Panc1 (cell line): ENCODE measurements around the gene CIAO2B. TPM values are rescaled to one million over a fixed set of nuclear protein-coding genes. Genes with fewer than 3 reads are reported as not detected.
A peak's percentile ranks its signal among the peaks of the same experiment; 100 is the strongest.

Experiments used
- ATAC-seq: fragments of 200-7000 bp; cut with Tn5 transposase; 2 replicates; pipeline ENCODE4 v1.9.1; 2020; ENCODE audit warnings: mild to moderate bottlenecking, moderate library complexity
- BruUV-seq: library from RNA; stranded (reverse); fragments of 400-500 nt; replicated peaks from 2 replicates; lab custom pipeline; 2021; lab: Mats Ljungman, UMichigan
- CTCF ChIA-PET: fragments of 300-600 bp; sonication (Branson Sonifier 250); formaldehyde crosslinking; loops from one replicate; lab custom pipeline; 2022; ENCODE audit warnings: antibody characterized with exemption; lab: Charles Lee
- POLR2A ChIA-PET: fragments of 300-600 bp; sonication (Branson Sonifier 250); formaldehyde crosslinking; loops from one replicate; lab custom pipeline; 2022; ENCODE audit warnings: antibody characterized with exemption; lab: Charles Lee
- DNase-seq: peaks from one replicate; pipeline ENCODE4 v3.0.0-alpha.2; 2010; ENCODE audit warnings: low read depth, low spot score
- H3K27ac ChIP-seq: 2 replicates; pipeline ENCODE4 v1.5.1; 2011; ENCODE audit warnings: mild to moderate bottlenecking, low read length, inconsistent platforms
- H3K27me3 ChIP-seq: fragments of 200-500 bp; sonication (Bioruptor generic); 2 replicates; pipeline ENCODE4 v1.6.0; 2014; ENCODE audit warnings: low read length, inconsistent platforms; ENCODE audit not compliant: control insufficient read depth, insufficient read depth
- H3K36me3 ChIP-seq: fragments of 200-500 bp; sonication (Bioruptor generic); 2 replicates; pipeline ENCODE4 v1.5.1; 2014; ENCODE audit warnings: inconsistent platforms, mild to moderate bottlenecking, low read length, moderate library complexity; ENCODE audit not compliant: control insufficient read depth, insufficient read depth
- H3K4me1 ChIP-seq: 2 replicates; pipeline ENCODE4 v1.5.1; 2011; ENCODE audit warnings: inconsistent platforms, mild to moderate bottlenecking, low read length, moderate library complexity; ENCODE audit not compliant: control insufficient read depth, insufficient read depth
- H3K4me3 ChIP-seq, 2 experiments: 2 replicates each; pipeline ENCODE4 v1.5.1; 2011 to 2012; ENCODE audit warnings: low read depth in 2 of 2, low read length in 2 of 2, mild to moderate bottlenecking in 2 of 2, inconsistent platforms in 1 of 2, moderate library complexity in 1 of 2
- H3K9me3 ChIP-seq: fragments of 200-500 bp; sonication (Bioruptor generic); 2 replicates; pipeline ENCODE4 v1.5.1; 2014; ENCODE audit warnings: low read depth, mild to moderate bottlenecking, inconsistent platforms, low read length, moderate library complexity; ENCODE audit not compliant: control insufficient read depth, insufficient read depth
- CTCF ChIP-seq: fragments of 450-650 bp; IDR thresholded peaks from 2 replicates; pipeline ENCODE4 v1.5.1; 2017; ENCODE audit warnings: mild to moderate bottlenecking
- POLR2AphosphoS5 ChIP-seq: IDR thresholded peaks from 2 replicates; pipeline ENCODE4 v1.6.1; 2012; ENCODE audit warnings: mild to moderate bottlenecking, low read depth, low read length, moderate library complexity
- REST ChIP-seq, 2 experiments: IDR thresholded peaks; 2 replicates each; pipeline ENCODE4 v1.6.1; 2011 to 2012; ENCODE audit warnings: low read depth in 2 of 2, control low read depth in 1 of 2, low read length in 1 of 2, mild to moderate bottlenecking in 1 of 2, moderate library complexity in 1 of 2; ENCODE audit not compliant: insufficient read depth in 1 of 2
- SIN3A ChIP-seq: IDR thresholded peaks from 2 replicates; pipeline ENCODE4 v1.6.1; 2012; ENCODE audit warnings: low read depth, mild to moderate bottlenecking, low read length, moderate library complexity, borderline replicate concordance; ENCODE audit not compliant: insufficient read depth
- TCF7L2 ChIP-seq: IDR thresholded peaks from 2 replicates; pipeline ENCODE4 v1.6.1; 2011; ENCODE audit warnings: mild to moderate bottlenecking, low read depth, low read length, inconsistent platforms
- in situ Hi-C: cut with HindIII; loops from 2 replicates; pipeline ENCODE4 v1.10.0; 2016; ENCODE audit warnings: low sequenced_read_pairs, low pct_unique_long_range_greater_than_20kb
- intact Hi-C: fragments of 100-400 bp; cut with micrococcal nuclease; formaldehyde crosslinking; loops from one replicate; pipeline ENCODE4 v1.10.0; 2022; ENCODE audit not compliant: unreplicated experiment
- total RNA-seq: library from RNA; stranded (reverse); gene quantifications from one replicate; pipeline ENCODE4 v1.2.1, GENCODE V29; 2021; ENCODE audit not compliant: unreplicated experiment

The CIAO2B gene
- total RNA-seq, 1 experiment from 2014 or later, result 96.6 TPM

GRCh38 chr16:66911112-66911511, 23.1 kb downstream of the CIAO2B start:
- ATAC-seq (no peak), DNase-seq (no peak)
- Histone ChIP-seq H3K4me3 (no peak overlapping the region), H3K9me3 (no peaks in the 10 kb centered on the region), H3K4me1 (no peaks in the 10 kb centered on the region), H3K27me3 (no peaks in the 10 kb centered on the region), H3K27ac (no peak overlapping the region), H3K36me3 (no peaks in the 10 kb centered on the region)
- TF ChIP-seq CTCF, result no peak
- TF ChIP-seq TCF7L2, result no peak
- no peak for TF ChIP-seq REST (IDR thresholded peaks at IDR 0.05; ENCODE audit: insufficient read depth in 1 of 2, low read depth in 2 of 2, low read length in 1 of 2)
- no peak for TF ChIP-seq SIN3A
- no peak for TF ChIP-seq POLR2AphosphoS5
- in situ Hi-C loops (no loop called here), intact Hi-C loops (no loop called here)
- BruUV-seq, result no TSS peak
- POLR2A ChIA-PET, result no interaction called here
- CTCF ChIA-PET, result no interaction called here

- ATAC-seq, result peak; percentile 42; the same call in 1 of the 2 replicates
- intact Hi-C loops (no loop called here), in situ Hi-C loops (no loop called here)
- ChIA-PET POLR2A (no interaction called here), CTCF (interaction anchor here (0.6 to 1.2 kb wide), 2 partner anchors 15 to 18 kb away, joined by 3 to 4 read pairs; no protein-coding TSS in a partner anchor)
- TF ChIP-seq SIN3A, result no peak
- no peak for TF ChIP-seq POLR2AphosphoS5
- no peak for TF ChIP-seq TCF7L2
- TF ChIP-seq REST (IDR thresholded peaks at IDR 0.05; ENCODE audit: insufficient read depth in 1 of 2, low read depth in 2 of 2, low read length in 1 of 2), result no peak
- TF ChIP-seq CTCF, result no peak
- no TSS peak for BruUV-seq
- H3K9me3 ChIP-seq, result no peaks in the 10 kb centered on the region
- H3K27me3 ChIP-seq, result no peaks in the 10 kb centered on the region
- no peaks in the 10 kb centered on the region for H3K36me3 ChIP-seq
- H3K4me3 ChIP-seq, result no peak overlapping the region
- H3K27ac ChIP-seq, result no peak overlapping the region
- H3K4me1 ChIP-seq, result no peaks in the 10 kb centered on the region
- no peak for DNase-seq
Observed at GRCh38 chr16:66910175-66910940, 23.8 kb downstream of the CIAO2B start.
